Panc1 (cell line): ENCODE measurements around the gene PLEKHA7. TPM values are rescaled to one million over a fixed set of nuclear protein-coding genes. Genes with fewer than 3 reads are reported as not detected.

Source experiments
- ATAC-seq: fragments of 200-7000 bp; cut with Tn5 transposase; 2 replicates; pipeline ENCODE4 v1.9.1; 2020; ENCODE audit warnings: mild to moderate bottlenecking, moderate library complexity
- BruUV-seq: library from RNA; stranded (reverse); fragments of 400-500 nt; replicated peaks from 2 replicates; lab custom pipeline; 2021; lab: Mats Ljungman, UMichigan
- CTCF ChIA-PET: fragments of 300-600 bp; sonication (Branson Sonifier 250); formaldehyde crosslinking; loops from one replicate; lab custom pipeline; 2022; ENCODE audit warnings: antibody characterized with exemption; lab: Charles Lee
- POLR2A ChIA-PET: fragments of 300-600 bp; sonication (Branson Sonifier 250); formaldehyde crosslinking; loops from one replicate; lab custom pipeline; 2022; ENCODE audit warnings: antibody characterized with exemption; lab: Charles Lee
- DNase-seq: peaks from one replicate; pipeline ENCODE4 v3.0.0-alpha.2; 2010; ENCODE audit warnings: low read depth, low spot score
- H3K27ac ChIP-seq: 2 replicates; pipeline ENCODE4 v1.5.1; 2011; ENCODE audit warnings: mild to moderate bottlenecking, low read length, inconsistent platforms
- H3K27me3 ChIP-seq: fragments of 200-500 bp; sonication (Bioruptor generic); 2 replicates; pipeline ENCODE4 v1.6.0; 2014; ENCODE audit warnings: low read length, inconsistent platforms; ENCODE audit not compliant: control insufficient read depth, insufficient read depth
- H3K36me3 ChIP-seq: fragments of 200-500 bp; sonication (Bioruptor generic); 2 replicates; pipeline ENCODE4 v1.5.1; 2014; ENCODE audit warnings: inconsistent platforms, mild to moderate bottlenecking, low read length, moderate library complexity; ENCODE audit not compliant: control insufficient read depth, insufficient read depth
- H3K4me1 ChIP-seq: 2 replicates; pipeline ENCODE4 v1.5.1; 2011; ENCODE audit warnings: inconsistent platforms, mild to moderate bottlenecking, low read length, moderate library complexity; ENCODE audit not compliant: control insufficient read depth, insufficient read depth
- H3K4me3 ChIP-seq, 2 experiments: 2 replicates each; pipeline ENCODE4 v1.5.1; 2011 to 2012; ENCODE audit warnings: low read depth in 2 of 2, low read length in 2 of 2, mild to moderate bottlenecking in 2 of 2, inconsistent platforms in 1 of 2, moderate library complexity in 1 of 2
- H3K9me3 ChIP-seq: fragments of 200-500 bp; sonication (Bioruptor generic); 2 replicates; pipeline ENCODE4 v1.5.1; 2014; ENCODE audit warnings: low read depth, mild to moderate bottlenecking, inconsistent platforms, low read length, moderate library complexity; ENCODE audit not compliant: control insufficient read depth, insufficient read depth
- POLR2AphosphoS5 ChIP-seq: IDR thresholded peaks from 2 replicates; pipeline ENCODE4 v1.6.1; 2012; ENCODE audit warnings: mild to moderate bottlenecking, low read depth, low read length, moderate library complexity
- SIN3A ChIP-seq: IDR thresholded peaks from 2 replicates; pipeline ENCODE4 v1.6.1; 2012; ENCODE audit warnings: low read depth, mild to moderate bottlenecking, low read length, moderate library complexity, borderline replicate concordance; ENCODE audit not compliant: insufficient read depth
- TCF7L2 ChIP-seq: IDR thresholded peaks from 2 replicates; pipeline ENCODE4 v1.6.1; 2011; ENCODE audit warnings: mild to moderate bottlenecking, low read depth, low read length, inconsistent platforms
- in situ Hi-C: cut with HindIII; loops from 2 replicates; pipeline ENCODE4 v1.10.0; 2016; ENCODE audit warnings: low sequenced_read_pairs, low pct_unique_long_range_greater_than_20kb
- intact Hi-C: fragments of 100-400 bp; cut with micrococcal nuclease; formaldehyde crosslinking; loops from one replicate; pipeline ENCODE4 v1.10.0; 2022; ENCODE audit not compliant: unreplicated experiment
- total RNA-seq: library from RNA; stranded (reverse); gene quantifications from one replicate; pipeline ENCODE4 v1.2.1, GENCODE V29; 2021; ENCODE audit not compliant: unreplicated experiment
- TF ChIP-seq, protein P1 (sequence below): fragments of 450-650 bp; IDR thresholded peaks from 2 replicates; pipeline ENCODE4 v1.5.1; 2017; ENCODE audit warnings: mild to moderate bottlenecking
- TF ChIP-seq, protein P2 (sequence below), 2 experiments: IDR thresholded peaks; 2 replicates each; pipeline ENCODE4 v1.6.1; 2011 to 2012; ENCODE audit warnings: low read depth in 2 of 2, control low read depth in 1 of 2, low read length in 1 of 2, mild to moderate bottlenecking in 1 of 2, moderate library complexity in 1 of 2; ENCODE audit not compliant: insufficient read depth in 1 of 2

PLEKHA7 gene
- total RNA-seq, 1 experiment from 2014 or later: 11.6 TPM

DNA sequence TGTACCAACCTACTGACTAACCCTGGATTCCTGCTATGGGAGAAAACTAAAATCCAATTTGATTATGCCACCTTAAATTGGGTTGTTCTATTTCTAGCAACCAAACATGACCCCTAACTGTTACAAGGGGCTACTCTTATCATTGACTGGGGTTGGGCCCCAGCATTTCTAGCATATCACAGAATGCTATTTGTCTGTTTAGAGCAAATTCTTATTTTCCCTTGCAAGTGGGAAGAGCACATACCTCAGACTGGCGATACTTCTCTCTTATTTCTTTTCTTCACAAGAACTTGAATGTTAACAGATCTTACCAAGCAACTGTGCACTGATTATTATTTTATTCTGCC, 182.0 kb downstream of the PLEKHA7 start:
- Histone ChIP-seq H3K9me3 (no peaks in the 10 kb centered on the region), H3K27me3 (no peaks in the 10 kb centered on the region), H3K27ac (no peak overlapping the region), H3K4me1 (no peaks in the 10 kb centered on the region), H3K36me3 (no peaks in the 10 kb centered on the region), H3K4me3 (no peak overlapping the region)
- CTCF ChIA-PET: no interaction called here
- no peak for TF ChIP-seq SIN3A
- TF ChIP-seq TCF7L2: no peak
- no peak for TF ChIP-seq POLR2AphosphoS5
- TF ChIP-seq, protein P1, sequence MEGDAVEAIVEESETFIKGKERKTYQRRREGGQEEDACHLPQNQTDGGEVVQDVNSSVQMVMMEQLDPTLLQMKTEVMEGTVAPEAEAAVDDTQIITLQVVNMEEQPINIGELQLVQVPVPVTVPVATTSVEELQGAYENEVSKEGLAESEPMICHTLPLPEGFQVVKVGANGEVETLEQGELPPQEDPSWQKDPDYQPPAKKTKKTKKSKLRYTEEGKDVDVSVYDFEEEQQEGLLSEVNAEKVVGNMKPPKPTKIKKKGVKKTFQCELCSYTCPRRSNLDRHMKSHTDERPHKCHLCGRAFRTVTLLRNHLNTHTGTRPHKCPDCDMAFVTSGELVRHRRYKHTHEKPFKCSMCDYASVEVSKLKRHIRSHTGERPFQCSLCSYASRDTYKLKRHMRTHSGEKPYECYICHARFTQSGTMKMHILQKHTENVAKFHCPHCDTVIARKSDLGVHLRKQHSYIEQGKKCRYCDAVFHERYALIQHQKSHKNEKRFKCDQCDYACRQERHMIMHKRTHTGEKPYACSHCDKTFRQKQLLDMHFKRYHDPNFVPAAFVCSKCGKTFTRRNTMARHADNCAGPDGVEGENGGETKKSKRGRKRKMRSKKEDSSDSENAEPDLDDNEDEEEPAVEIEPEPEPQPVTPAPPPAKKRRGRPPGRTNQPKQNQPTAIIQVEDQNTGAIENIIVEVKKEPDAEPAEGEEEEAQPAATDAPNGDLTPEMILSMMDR: no peak
- TF ChIP-seq, protein P2, sequence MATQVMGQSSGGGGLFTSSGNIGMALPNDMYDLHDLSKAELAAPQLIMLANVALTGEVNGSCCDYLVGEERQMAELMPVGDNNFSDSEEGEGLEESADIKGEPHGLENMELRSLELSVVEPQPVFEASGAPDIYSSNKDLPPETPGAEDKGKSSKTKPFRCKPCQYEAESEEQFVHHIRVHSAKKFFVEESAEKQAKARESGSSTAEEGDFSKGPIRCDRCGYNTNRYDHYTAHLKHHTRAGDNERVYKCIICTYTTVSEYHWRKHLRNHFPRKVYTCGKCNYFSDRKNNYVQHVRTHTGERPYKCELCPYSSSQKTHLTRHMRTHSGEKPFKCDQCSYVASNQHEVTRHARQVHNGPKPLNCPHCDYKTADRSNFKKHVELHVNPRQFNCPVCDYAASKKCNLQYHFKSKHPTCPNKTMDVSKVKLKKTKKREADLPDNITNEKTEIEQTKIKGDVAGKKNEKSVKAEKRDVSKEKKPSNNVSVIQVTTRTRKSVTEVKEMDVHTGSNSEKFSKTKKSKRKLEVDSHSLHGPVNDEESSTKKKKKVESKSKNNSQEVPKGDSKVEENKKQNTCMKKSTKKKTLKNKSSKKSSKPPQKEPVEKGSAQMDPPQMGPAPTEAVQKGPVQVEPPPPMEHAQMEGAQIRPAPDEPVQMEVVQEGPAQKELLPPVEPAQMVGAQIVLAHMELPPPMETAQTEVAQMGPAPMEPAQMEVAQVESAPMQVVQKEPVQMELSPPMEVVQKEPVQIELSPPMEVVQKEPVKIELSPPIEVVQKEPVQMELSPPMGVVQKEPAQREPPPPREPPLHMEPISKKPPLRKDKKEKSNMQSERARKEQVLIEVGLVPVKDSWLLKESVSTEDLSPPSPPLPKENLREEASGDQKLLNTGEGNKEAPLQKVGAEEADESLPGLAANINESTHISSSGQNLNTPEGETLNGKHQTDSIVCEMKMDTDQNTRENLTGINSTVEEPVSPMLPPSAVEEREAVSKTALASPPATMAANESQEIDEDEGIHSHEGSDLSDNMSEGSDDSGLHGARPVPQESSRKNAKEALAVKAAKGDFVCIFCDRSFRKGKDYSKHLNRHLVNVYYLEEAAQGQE (IDR thresholded peaks at IDR 0.05; ENCODE audit: insufficient read depth in 1 of 2, low read depth in 2 of 2, low read length in 1 of 2): no peak
- intact Hi-C loops (no loop called here), in situ Hi-C loops (no loop called here)
- DNase-seq: no peak
- no peak for ATAC-seq
- BruUV-seq: no TSS peak
- POLR2A ChIA-PET: no interaction called here

DNA sequence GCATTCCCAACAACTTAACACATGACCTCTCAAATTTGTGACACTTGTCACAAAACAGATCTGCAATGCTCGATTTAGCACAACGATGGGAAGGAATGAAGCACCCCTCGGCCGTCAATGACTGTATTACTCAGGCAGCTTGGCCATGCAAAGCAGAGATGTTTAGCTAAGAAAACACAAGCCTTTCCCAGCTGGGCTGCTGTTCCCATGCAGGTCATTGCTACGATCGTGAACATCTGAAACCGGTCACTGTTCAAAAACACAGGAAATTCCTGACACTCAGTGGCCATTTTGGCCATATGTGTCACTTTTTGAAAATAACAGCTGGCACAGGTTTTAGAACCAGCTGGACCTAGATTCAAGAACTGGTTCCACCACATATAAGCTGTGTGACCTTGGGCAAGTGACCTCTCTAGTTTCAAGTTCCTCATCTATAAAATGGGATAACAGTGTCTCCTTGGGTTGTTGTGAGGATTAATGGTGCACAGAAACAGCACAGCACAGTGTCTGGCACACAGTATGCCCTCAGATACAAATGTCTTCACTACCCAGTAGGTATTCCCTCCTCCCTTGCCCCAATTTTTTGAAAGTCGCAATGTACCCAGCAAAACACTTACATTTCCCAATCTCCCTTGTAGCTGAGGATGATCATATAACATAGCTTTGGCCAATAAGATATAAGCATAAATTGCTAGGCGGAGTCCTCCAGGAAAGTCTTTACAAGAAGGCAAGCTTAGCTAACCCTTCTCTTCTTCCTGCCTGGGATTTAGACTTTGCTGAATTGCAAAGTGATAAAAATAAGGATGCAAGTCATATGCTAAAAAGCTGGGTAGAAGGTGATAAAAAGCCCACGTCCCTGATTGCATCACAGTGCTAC, 182.7 kb downstream of the PLEKHA7 start:
- no peaks in the 10 kb centered on the region for H3K4me1 ChIP-seq
- POLR2A ChIA-PET: no interaction called here
- TF ChIP-seq, protein P1: no peak
- TF ChIP-seq, protein P2 (IDR thresholded peaks at IDR 0.05; ENCODE audit: insufficient read depth in 1 of 2, low read depth in 2 of 2, low read length in 1 of 2): no peak
- no peak for TF ChIP-seq TCF7L2
- TF ChIP-seq SIN3A: no peak
- no peak for TF ChIP-seq POLR2AphosphoS5
- intact Hi-C loops (no loop called here), in situ Hi-C loops (no loop called here)
- no peak overlapping the region for H3K27ac ChIP-seq
- no peaks in the 10 kb centered on the region for H3K9me3 ChIP-seq
- H3K27me3 ChIP-seq: no peaks in the 10 kb centered on the region
- no peak for ATAC-seq
- BruUV-seq: no TSS peak
- CTCF ChIA-PET: no interaction called here
- no peak for DNase-seq
- no peak overlapping the region for H3K4me3 ChIP-seq
- no peaks in the 10 kb centered on the region for H3K36me3 ChIP-seq
